Activated CD8-positive, alpha-beta memory T cell treated with anti-CD3 and anti-CD28 coated beads, Interleukin-2, amount 50 U/mL, for 24 hours (primary cell): Measurements from ENCODE around the gene APOA1.

Source experiments
- DNase-seq: peaks from one replicate; pipeline ENCODE4 v3.0.0-alpha.2; 2020; ENCODE audit errors: extremely low read depth

The APOA1 gene

DNA sequence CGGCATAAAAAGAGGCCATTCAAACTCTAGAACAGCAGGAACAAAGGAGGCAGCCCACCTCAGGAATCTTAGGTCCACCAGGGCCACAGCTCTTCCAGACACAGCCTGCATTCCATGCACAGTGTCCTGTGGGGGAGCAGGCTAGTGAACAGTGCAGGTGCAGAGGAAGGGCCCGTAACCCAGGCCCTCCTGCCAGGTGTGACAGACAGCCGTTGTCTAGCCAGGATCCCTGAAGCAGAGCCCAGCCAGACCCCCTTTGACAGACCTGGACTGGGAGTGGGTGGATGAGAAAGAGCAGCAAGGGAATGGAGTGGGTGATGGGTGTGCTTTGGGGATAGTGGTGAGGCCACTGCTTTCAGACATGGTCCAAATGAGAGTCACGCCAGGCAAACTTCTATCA, 48.4 kb downstream of the APOA1 start:
- DNase-seq, result no peak

DNA sequence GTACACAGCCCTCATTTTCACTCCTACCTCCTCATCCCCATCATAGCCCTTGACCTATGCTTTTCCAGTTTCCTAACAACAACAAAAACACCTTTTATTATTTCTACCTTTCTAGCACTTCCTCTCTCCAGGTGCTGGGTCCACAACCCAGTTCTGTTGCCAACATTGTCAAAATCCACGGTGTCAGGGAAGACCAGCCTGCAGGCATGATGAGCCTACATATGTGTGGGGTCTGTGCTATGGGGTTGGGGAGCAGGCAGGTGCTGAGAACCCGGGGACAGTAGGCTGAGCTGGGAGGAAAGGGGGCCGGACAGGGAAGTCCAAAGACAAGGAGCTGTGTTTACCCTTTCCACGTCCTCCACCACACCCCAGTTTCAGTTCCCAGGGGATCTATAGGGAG, 48.9 kb downstream of the APOA1 start:
- no peak for DNase-seq

DNA sequence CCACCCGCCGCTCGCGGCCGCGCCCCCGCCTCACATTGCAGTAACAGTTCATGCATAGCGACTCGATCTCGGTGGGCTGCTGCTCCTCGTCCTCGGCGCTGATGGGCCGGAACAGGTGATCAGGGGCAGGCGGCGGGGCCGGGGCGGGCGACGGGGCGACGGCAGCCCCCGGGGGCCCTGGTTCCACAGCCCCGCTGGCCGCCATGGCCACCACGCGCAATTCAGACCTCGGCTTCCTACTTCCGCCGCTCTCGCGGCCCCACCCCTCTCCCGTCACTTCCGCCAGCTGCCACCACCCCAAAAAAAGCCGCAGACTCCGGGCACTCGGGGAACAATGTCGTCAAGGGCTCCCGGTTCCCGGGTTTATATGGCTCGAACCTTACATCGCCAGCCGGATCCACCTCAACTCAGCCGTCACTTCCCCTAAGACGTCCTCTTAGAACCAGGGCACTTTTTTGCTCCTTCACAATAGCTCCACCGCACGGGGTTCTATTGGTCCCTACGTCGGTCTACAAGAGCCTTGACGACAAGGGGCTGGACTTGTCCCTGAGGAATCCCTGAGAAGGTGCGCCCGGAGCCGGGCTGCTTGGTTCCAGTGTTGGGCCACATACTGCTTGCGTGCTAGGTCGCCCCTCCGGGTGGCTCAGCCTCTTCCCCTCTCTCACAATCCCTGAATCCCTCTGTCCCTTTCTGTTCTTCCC, 49.5 kb downstream of the APOA1 start, which contains the start of gene ZPR1:
ZPR1 (minus strand) TSS at position 238 of the 701 bp plus-strand sequence; CDS start at position 205, 33 bp downstream.
- peak; percentile 66 for DNase-seq

DNA sequence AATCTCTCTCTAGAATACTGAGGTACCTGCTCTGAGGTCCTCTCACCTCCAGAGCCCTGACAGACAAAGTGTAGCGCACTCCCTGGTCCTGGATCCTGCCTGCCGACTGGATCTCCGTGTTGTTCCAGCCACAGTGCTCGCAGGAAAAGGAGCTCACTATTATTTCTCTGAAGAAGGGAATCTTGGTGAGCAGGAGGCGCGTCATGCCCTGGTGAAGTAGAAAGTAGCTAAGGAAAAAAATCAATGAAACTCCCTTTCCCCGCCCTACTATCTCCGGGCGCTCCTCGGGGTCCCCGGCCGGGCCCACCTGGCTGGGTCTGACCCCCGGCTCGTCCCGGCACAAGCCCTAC, 50.0 kb downstream of the APOA1 start:
- DNase-seq, result no peak

DNA sequence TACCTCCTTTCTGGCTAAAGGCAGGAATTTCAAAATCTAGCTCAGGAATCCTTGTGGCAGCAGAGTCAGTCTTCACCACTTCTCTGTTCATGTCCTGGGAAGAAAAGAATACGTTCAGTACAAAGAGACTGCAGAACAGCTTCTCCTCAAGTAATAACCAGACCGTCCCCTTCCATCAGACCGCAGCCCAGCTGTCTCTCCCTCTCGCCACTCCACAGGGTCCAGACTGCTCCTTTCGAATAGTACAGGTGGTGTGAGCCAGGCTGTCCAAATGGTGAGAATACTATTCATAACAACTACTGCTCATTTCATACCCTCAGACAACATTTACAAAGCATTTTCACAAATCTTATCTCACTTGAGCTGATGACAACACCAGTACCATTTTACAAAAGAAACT, 50.5 kb downstream of the APOA1 start:
- no peak for DNase-seq

DNA sequence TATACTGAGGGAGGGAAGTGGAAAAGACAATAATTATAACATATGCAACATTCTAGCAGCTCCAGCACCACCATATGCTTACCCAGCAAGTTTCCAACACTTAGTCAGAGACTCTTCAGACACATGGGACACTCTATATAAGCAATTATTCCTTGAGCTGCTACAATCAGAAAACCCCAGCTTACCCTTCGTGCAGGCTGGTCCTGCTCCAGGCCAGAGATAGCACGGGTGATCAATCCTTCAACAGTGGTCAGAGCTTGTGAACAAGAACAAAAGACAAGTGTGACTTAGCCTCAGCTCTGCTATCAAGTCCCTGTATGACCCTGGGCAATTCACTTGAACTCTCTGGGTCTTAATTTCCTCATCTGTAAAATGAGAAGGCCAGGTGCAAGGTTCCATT, 51.1 kb downstream of the APOA1 start:
- DNase-seq, result no peak
